H9 (cell line): ENCODE measurements around the gene PLXNA2. TPM values are rescaled to one million over a fixed set of nuclear protein-coding genes. Genes with fewer than 3 reads are reported as not detected.

Experiments
- DNase-seq: peaks from one replicate; pipeline ENCODE4 v3.0.0-alpha.2; 2017
- H2AFZ ChIP-seq: one replicate; pipeline ENCODE4 v1.6.1; 2013; ENCODE audit warnings: mild to moderate bottlenecking, low read length, control low read depth, moderate library complexity
- H2AK5ac ChIP-seq: 2 replicates; pipeline ENCODE4 v1.6.1; 2013; ENCODE audit warnings: low read length, control low read depth, mixed read lengths; ENCODE audit not compliant: insufficient read length
- H2BK120ac ChIP-seq: one replicate; pipeline ENCODE4 v1.6.1; 2013; ENCODE audit warnings: low read depth, mild to moderate bottlenecking, low read length, control low read depth, inconsistent platforms; ENCODE audit not compliant: poor library complexity, severe bottlenecking
- H2BK12ac ChIP-seq: 2 replicates; pipeline ENCODE4 v1.6.1; 2013; ENCODE audit warnings: low read length, control low read depth, mixed read lengths, low read depth; ENCODE audit not compliant: insufficient read length
- H2BK15ac ChIP-seq: 2 replicates; pipeline ENCODE4 v1.6.1; 2013; ENCODE audit warnings: low read depth, low read length, control low read depth
- H2BK20ac ChIP-seq: one replicate; pipeline ENCODE4 v1.6.1; 2013; ENCODE audit warnings: low read depth, mild to moderate bottlenecking, low read length, control low read depth, inconsistent platforms; ENCODE audit not compliant: poor library complexity, severe bottlenecking
- H2BK5ac ChIP-seq: 2 replicates; pipeline ENCODE4 v1.6.1; 2013; ENCODE audit warnings: low read length, control low read depth, mixed read lengths; ENCODE audit not compliant: insufficient read length
- H3K14ac ChIP-seq: 2 replicates; pipeline ENCODE4 v1.6.1; 2013; ENCODE audit warnings: low read length, control low read depth; ENCODE audit not compliant: insufficient read depth
- H3K18ac ChIP-seq: 2 replicates; pipeline ENCODE4 v1.6.1; 2013; ENCODE audit warnings: low read depth, mild to moderate bottlenecking, mixed read lengths, low read length, control low read depth; ENCODE audit not compliant: insufficient read length
- H3K23ac ChIP-seq: 2 replicates; pipeline ENCODE4 v1.6.1; 2013; ENCODE audit warnings: low read length, control low read depth, mixed read lengths, low read depth; ENCODE audit not compliant: insufficient read length
- H3K23me2 ChIP-seq: 2 replicates; pipeline ENCODE4 v1.6.1; 2013; ENCODE audit warnings: low read depth, mild to moderate bottlenecking, mixed read lengths, low read length, control low read depth; ENCODE audit not compliant: insufficient read length, poor library complexity, severe bottlenecking
- H3K27ac ChIP-seq: 2 replicates; pipeline ENCODE4 v1.5.1; 2013; ENCODE audit warnings: low read length, control low read depth, mixed read lengths, low read depth; ENCODE audit not compliant: insufficient read length
- H3K27me3 ChIP-seq: 2 replicates; pipeline ENCODE4 v1.6.1; 2013; ENCODE audit warnings: low read length, control low read depth, inconsistent platforms; ENCODE audit not compliant: insufficient read depth
- H3K4ac ChIP-seq: 2 replicates; pipeline ENCODE4 v1.6.1; 2013; ENCODE audit warnings: low read depth, mild to moderate bottlenecking, control low read depth, inconsistent platforms, low read length, moderate library complexity
- H3K4me1 ChIP-seq: 2 replicates; pipeline ENCODE4 v1.6.1; 2013; ENCODE audit warnings: low read length, control low read depth, inconsistent platforms; ENCODE audit not compliant: insufficient read depth
- H3K4me2 ChIP-seq: 2 replicates; pipeline ENCODE4 v1.6.1; 2013; ENCODE audit warnings: low read length, control low read depth, mixed read lengths; ENCODE audit not compliant: insufficient read length, insufficient read depth
- H3K56ac ChIP-seq: 2 replicates; pipeline ENCODE4 v1.6.1; 2013; ENCODE audit warnings: low read depth, mild to moderate bottlenecking, mixed read lengths, low read length, control low read depth; ENCODE audit not compliant: insufficient read length
- H3K79me1 ChIP-seq: 2 replicates; pipeline ENCODE4 v1.6.1; 2013; ENCODE audit warnings: low read depth, mild to moderate bottlenecking, moderate library complexity, low read length, control low read depth, inconsistent platforms; ENCODE audit not compliant: insufficient read depth, poor library complexity, severe bottlenecking
- H3K79me2 ChIP-seq: 2 replicates; pipeline ENCODE4 v1.6.1; 2013; ENCODE audit warnings: low read length, control low read depth, inconsistent platforms; ENCODE audit not compliant: insufficient read depth
- H3K9ac ChIP-seq: 2 replicates; pipeline ENCODE4 v1.6.1; 2013; ENCODE audit warnings: low read length, control low read depth, mixed read lengths; ENCODE audit not compliant: insufficient read length; ENCODE audit errors: extremely low read depth
- H3K9me3 ChIP-seq: one replicate; pipeline ENCODE4 v1.6.1; 2013; ENCODE audit warnings: low read depth, low read length, inconsistent platforms; ENCODE audit not compliant: control insufficient read depth
- H3T11ph ChIP-seq: one replicate; pipeline ENCODE4 v1.6.1; 2013; ENCODE audit warnings: mild to moderate bottlenecking, low read length, control low read depth, inconsistent platforms
- H4K20me1 ChIP-seq: one replicate; pipeline ENCODE4 v1.6.1; 2013; ENCODE audit not compliant: control insufficient read depth, insufficient read length, insufficient read depth
- H4K5ac ChIP-seq: 2 replicates; pipeline ENCODE4 v1.6.1; 2013; ENCODE audit warnings: low read depth, mild to moderate bottlenecking, mixed read lengths, low read length, control low read depth; ENCODE audit not compliant: insufficient read length
- H4K8ac ChIP-seq: replicated peaks from 2 replicates; pipeline ENCODE4 v1.6.1; 2013; ENCODE audit warnings: low read length, control low read depth, mixed read lengths, low read depth; ENCODE audit not compliant: insufficient read length
- H4K91ac ChIP-seq: 2 replicates; pipeline ENCODE4 v1.6.1; 2013; ENCODE audit warnings: low read depth, mild to moderate bottlenecking, moderate library complexity, mixed read lengths, low read length, control low read depth; ENCODE audit not compliant: insufficient read length
- H3K27ac Mint-ChIP-seq, 3 experiments: 2 replicates in 2 of 3; 3 replicates in 1 of 3; pipeline ENCODE4 v1.8.0; 2020 to 2021; ENCODE audit warnings: mixed read lengths in 3 of 3, mild to moderate bottlenecking in 1 of 3, moderate library complexity in 1 of 3
- H3K27me3 Mint-ChIP-seq: 2 replicates; pipeline ENCODE4 v1.8.0; 2021; ENCODE audit warnings: low read depth, mild to moderate bottlenecking, moderate library complexity, mixed read lengths
- H3K36me3 Mint-ChIP-seq, 3 experiments: 2 replicates in 2 of 3; 3 replicates in 1 of 3; pipeline ENCODE4 v1.8.0; 2020 to 2021; ENCODE audit warnings: low read depth in 3 of 3, mixed read lengths in 3 of 3; ENCODE audit not compliant: insufficient read depth in 1 of 3
- H3K4me1 Mint-ChIP-seq, 2 experiments: 2 replicates each; pipeline ENCODE4 v1.8.0; 2020; ENCODE audit warnings: mixed read lengths in 2 of 2
- H3K4me3 Mint-ChIP-seq, 2 experiments: 2 replicates in 1 of 2; 3 replicates in 1 of 2; pipeline ENCODE4 v1.8.0; 2020 to 2021; ENCODE audit warnings: mild to moderate bottlenecking in 2 of 2, mixed read lengths in 2 of 2, moderate library complexity in 1 of 2
- H3K9me3 Mint-ChIP-seq, 2 experiments: 2 replicates in 1 of 2; 3 replicates in 1 of 2; pipeline ENCODE4 v1.8.0; 2020; ENCODE audit warnings: mild to moderate bottlenecking in 2 of 2, mixed read lengths in 2 of 2, moderate library complexity in 1 of 2
- WGBS: extraction: QIAGEN DNeasy Blood & Tissue Kit; methylation state at CpG from one replicate; pipeline ENCODE4 v1.1.7; 2013; ENCODE audit warnings: missing lambda C conversion rate, low lambda C conversion rate, mixed read lengths; ENCODE audit not compliant: insufficient read length; ENCODE audit errors: extremely low coverage; 5-methylcytosine and 5-hydroxymethylcytosine counted together
- total RNA-seq: library from RNA; stranded (reverse); gene quantifications from 2 replicates; pipeline ENCODE4 v1.2.1, GENCODE V29; 2021
- TF ChIP-seq, protein P1 (sequence below): fragments of 200-600 bp; sonication (generic); conservative IDR thresholded peaks from 3 replicates; pipeline ENCODE4 v1.8.0; 2021; ENCODE audit warnings: antibody characterized with exemption, mild to moderate bottlenecking

The PLXNA2 gene
- total RNA-seq, 1 experiment from 2014 or later = 0.57 TPM

DNA sequence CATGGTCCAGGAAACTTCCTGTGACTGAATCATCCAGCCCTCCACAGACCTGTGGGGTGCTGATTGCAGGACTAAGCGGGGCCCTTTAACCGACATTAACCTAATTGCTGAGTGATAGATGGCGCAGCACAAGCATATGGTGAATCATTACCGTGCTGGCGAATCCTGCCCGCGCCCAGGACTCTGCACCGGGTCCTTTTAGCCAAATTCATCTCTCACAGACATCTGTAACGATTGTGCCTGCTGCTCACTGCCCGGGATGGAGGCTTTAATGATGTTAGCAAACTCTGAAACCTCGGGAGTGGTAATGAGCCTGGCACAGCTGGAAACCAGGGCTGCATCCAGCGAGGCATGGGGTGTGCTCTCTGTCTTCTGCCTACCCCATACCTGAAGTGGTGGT lies 185.9 kb downstream of the PLXNA2 start:
- H3K27me3 Mint-ChIP-seq = peaks cover 12% of the 10 kb centered on the region
- no peak overlapping the region for H3K27ac Mint-ChIP-seq
- H3K36me3 Mint-ChIP-seq = no peaks in the 10 kb centered on the region

More for the DNA sequence above, 185.9 kb downstream of the PLXNA2 start:
- Histone ChIP-seq H4K20me1 (no peaks in the 10 kb centered on the region), H2BK20ac (no peak overlapping the region), H3K4me1 (no peaks in the 10 kb centered on the region), H3K23me2 (no peaks in the 10 kb centered on the region), H3K23ac (no peak overlapping the region), H4K5ac (no peak overlapping the region), H4K91ac (no peak overlapping the region), H3K14ac (no peak overlapping the region), H2AK5ac (no peak overlapping the region), H3K4ac (no peak overlapping the region), H3K79me2 (no peaks in the 10 kb centered on the region), H3T11ph (no peak overlapping the region), H3K79me1 (no peaks in the 10 kb centered on the region), H3K9ac (no peak overlapping the region), H2BK12ac (no peak overlapping the region), H2BK120ac (no peak overlapping the region), H3K4me2 (no peak overlapping the region), H4K8ac (no peak overlapping the region), H2BK15ac (no peak overlapping the region), H3K27me3 (no peaks in the 10 kb centered on the region), H3K56ac (no peak overlapping the region), H3K18ac (no peak overlapping the region), H3K9me3 (no peaks in the 10 kb centered on the region), H2AFZ (no peak overlapping the region), H3K27ac (no peak overlapping the region), H2BK5ac (no peak overlapping the region)
- TF ChIP-seq, protein P1, sequence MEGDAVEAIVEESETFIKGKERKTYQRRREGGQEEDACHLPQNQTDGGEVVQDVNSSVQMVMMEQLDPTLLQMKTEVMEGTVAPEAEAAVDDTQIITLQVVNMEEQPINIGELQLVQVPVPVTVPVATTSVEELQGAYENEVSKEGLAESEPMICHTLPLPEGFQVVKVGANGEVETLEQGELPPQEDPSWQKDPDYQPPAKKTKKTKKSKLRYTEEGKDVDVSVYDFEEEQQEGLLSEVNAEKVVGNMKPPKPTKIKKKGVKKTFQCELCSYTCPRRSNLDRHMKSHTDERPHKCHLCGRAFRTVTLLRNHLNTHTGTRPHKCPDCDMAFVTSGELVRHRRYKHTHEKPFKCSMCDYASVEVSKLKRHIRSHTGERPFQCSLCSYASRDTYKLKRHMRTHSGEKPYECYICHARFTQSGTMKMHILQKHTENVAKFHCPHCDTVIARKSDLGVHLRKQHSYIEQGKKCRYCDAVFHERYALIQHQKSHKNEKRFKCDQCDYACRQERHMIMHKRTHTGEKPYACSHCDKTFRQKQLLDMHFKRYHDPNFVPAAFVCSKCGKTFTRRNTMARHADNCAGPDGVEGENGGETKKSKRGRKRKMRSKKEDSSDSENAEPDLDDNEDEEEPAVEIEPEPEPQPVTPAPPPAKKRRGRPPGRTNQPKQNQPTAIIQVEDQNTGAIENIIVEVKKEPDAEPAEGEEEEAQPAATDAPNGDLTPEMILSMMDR = no peak
- peaks cover 18 to 46% of the 10 kb centered on the region in 2 experiments for H3K4me1 Mint-ChIP-seq
- H3K9me3 Mint-ChIP-seq = no peaks in the 10 kb centered on the region
- DNase-seq = no peak
- no CpG with 5 or more reads among the region's 12 CpGs for WGBS
- no peak overlapping the region for H3K4me3 Mint-ChIP-seq
